ENCODE results near the gene HOXA9. TPM values are rescaled to one million over a fixed set of nuclear protein-coding genes. Genes with fewer than 3 reads are reported as not detected.
A peak's percentile ranks its signal among the peaks of the same experiment; 100 is the strongest.

The HOXA9 gene
- total and polyA plus RNA-seq, 7 donors, result 13.0 to 35.7 (median 21.6) TPM

GRCh38 chr7:27131390-27131819 lies 33.9 kb downstream of the HOXA9 start:
- Histone ChIP-seq H3K9me3 (no peaks in the 10 kb centered on the region), H3K36me3 (no peaks in the 10 kb centered on the region), H3K4me1 (peaks cover 0 to 88% (median 68%) of the 10 kb centered on the region in 4 donors), H3K27me3 (no peaks in the 10 kb centered on the region), H3K4me3 (peak overlapping the region; percentile 65 to 88 (median 80)), H3K27ac (peak overlapping the region; percentile 91 to 99 (median 94))
- no peak for DNase-seq
- no peak for TF ChIP-seq EP300 (IDR thresholded peaks at IDR 0.05)
- no peak for TF ChIP-seq POLR2AphosphoS5 (IDR thresholded peaks at IDR 0.05)
- TF ChIP-seq CTCF (IDR thresholded peaks at IDR 0.05), result no peak
- no peak for TF ChIP-seq POLR2A (IDR thresholded peaks at IDR 0.05)
- 13 to 50% methylated on average over 12 of the region's 12 CpGs for WGBS, 2 donors
- intact Hi-C loops (cut with DNase I), result loop anchor here (2.0 kb wide), 1 partner anchor 33 kb away; no protein-coding TSS in a partner anchor

- DNase-seq, result peak; percentile 98
- Histone ChIP-seq H3K4me1 (peaks cover 0 to 84% (median 64%) of the 10 kb centered on the region in 4 donors), H3K27me3 (no peaks in the 10 kb centered on the region), H3K9me3 (no peaks in the 10 kb centered on the region), H3K36me3 (no peaks in the 10 kb centered on the region), H3K4me3 (peak within 1 kb of the TSS; percentile 65 to 88 (median 80)), H3K27ac (peak within 1 kb of the TSS; percentile 91 to 99 (median 94))
- 2 to 21% methylated on average over 67 of the region's 67 CpGs for WGBS, 2 donors
- TF ChIP-seq CTCF (IDR thresholded peaks at IDR 0.05) (no peak), EP300 (IDR thresholded peaks at IDR 0.05) (peak in 1 of 4 donors; percentile 18), POLR2AphosphoS5 (IDR thresholded peaks at IDR 0.05) (peak; percentile 89 to 98 (median 93)), POLR2A (IDR thresholded peaks at IDR 0.05) (peak; percentile 61 to 72)
- intact Hi-C loops (cut with DNase I), result loop anchor here (2.0 kb wide), 1 partner anchor 32 kb away; no protein-coding TSS in a partner anchor
Measured at GRCh38 chr7:27130540-27131389, 34.6 kb downstream of the HOXA9 start, which contains the start of gene HOXA4. Gene HOXA4 (minus strand): TSS chr7:27130757. CDS start chr7:27130733, 24 bp downstream.

- no peaks in the 10 kb centered on the region for H3K9me3 ChIP-seq
- H3K4me3 ChIP-seq, result peak overlapping the region; percentile 65 to 88 (median 80)
- DNase-seq, result peak; percentile 68
- intact Hi-C loops (cut with DNase I), result loop anchor here (2.0 kb wide), 1 partner anchor 31 kb away; no protein-coding TSS in a partner anchor
- 6 to 38% methylated on average over 72 of the region's 72 CpGs for WGBS, 2 donors
- TF ChIP-seq EP300 (IDR thresholded peaks at IDR 0.05) (no peak), POLR2AphosphoS5 (IDR thresholded peaks at IDR 0.05) (peak in 2 of 4 donors; percentile 17 to 32), CTCF (IDR thresholded peaks at IDR 0.05) (peak in 1 of 4 experiments; percentile 14), POLR2A (IDR thresholded peaks at IDR 0.05) (no peak)
- no peaks in the 10 kb centered on the region for H3K36me3 ChIP-seq
- peak overlapping the region; percentile 91 to 99 (median 94) for H3K27ac ChIP-seq
- H3K27me3 ChIP-seq, result no peaks in the 10 kb centered on the region
- H3K4me1 ChIP-seq, result peaks cover 0 to 76% (median 61%) of the 10 kb centered on the region in 4 donors
Measured at GRCh38 chr7:27129729-27130539, 35.4 kb downstream of the HOXA9 start.

DNA sequence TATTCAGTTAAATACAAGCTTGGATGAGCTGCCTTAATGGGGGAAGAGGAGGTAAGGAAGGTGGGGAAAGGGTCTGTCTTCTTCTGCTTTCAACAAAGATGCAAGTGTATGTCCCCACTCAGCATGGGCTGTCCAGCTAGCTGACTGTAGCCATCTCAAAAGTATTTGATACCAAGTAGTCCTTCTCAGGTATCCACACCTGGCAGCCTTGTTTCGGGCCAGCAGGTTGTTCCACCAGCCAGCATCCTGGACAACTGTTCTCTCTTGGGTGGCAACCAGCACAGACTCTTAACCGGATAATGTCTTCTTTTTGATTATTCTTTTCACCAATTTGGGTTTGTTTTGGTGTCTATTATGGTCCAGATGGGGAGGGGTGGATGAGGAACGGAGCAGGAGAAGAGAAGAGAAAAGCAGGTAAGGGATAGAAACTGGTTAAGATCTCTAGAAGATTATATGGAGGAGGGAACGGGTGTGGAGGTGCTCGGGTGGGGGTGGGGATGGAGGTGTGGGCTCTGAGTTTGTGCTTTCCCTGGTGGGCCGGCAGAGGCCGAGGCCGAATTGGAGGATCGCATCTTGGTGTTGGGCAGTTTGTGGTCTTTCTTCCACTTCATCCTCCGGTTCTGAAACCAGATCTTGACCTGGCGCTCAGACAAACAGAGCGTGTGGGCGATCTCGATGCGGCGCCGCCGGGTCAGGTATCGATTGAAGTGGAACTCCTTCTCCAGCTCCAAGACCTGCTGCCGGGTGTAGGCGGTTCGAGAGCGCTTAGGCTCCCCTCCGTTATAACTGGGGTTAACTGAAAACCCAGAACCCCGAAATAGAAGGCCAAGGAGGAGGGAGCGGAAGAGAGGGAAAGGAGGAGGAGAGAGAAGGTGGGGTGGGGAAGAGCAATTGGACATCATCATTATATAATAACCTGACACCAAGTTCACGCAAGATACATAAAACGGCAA lies 36.3 kb downstream of the HOXA9 start:
- no peak for DNase-seq

More for the DNA sequence above, 36.3 kb downstream of the HOXA9 start:
- WGBS, 2 donors, result 19 to 72% methylated on average over 28 of the region's 28 CpGs
- Histone ChIP-seq H3K27ac (peak overlapping the region; percentile 91 to 99 (median 94)), H3K4me3 (peak overlapping the region; percentile 34 to 88 (median 80)), H3K36me3 (no peaks in the 10 kb centered on the region), H3K4me1 (peaks cover 0 to 75% (median 60%) of the 10 kb centered on the region in 4 donors), H3K9me3 (no peaks in the 10 kb centered on the region), H3K27me3 (no peaks in the 10 kb centered on the region)
- TF ChIP-seq POLR2AphosphoS5 (IDR thresholded peaks at IDR 0.05) (peak in 1 of 4 donors; percentile 2), POLR2A (IDR thresholded peaks at IDR 0.05) (no peak)
- intact Hi-C loops (cut with DNase I), result no loop called here

All from sigmoid colon (tissue), 7 donors.